Heart right ventricle (tissue), 16 donors: ENCODE results near the gene COPS8. TPM values are rescaled to one million over a fixed set of nuclear protein-coding genes. Genes with fewer than 3 reads are reported as not detected.
A peak's percentile ranks its signal among the peaks of the same experiment; 100 is the strongest.

Experiments
- ATAC-seq, 8 donors: fragments of 200-7000 bp; cut with Tn5 transposase; one replicate each; pipeline ENCODE4 v1.9.1; 2020; ENCODE audit warnings: mild to moderate bottlenecking in 8 of 8, moderate library complexity in 8 of 8, moderate number of reproducible peaks in 1 of 8
- DNase-seq, 2 donors: peaks; one replicate each; pipeline ENCODE4 v3.0.0-alpha.2; 2020
- H3K27ac ChIP-seq, 10 donors: fragments of 200-600 bp; sonication (generic) in 2 of 10; one replicate each; pipeline versions ENCODE4 v1.5.0 to v1.8.0; 2020 to 2022; ENCODE audit warnings: mild to moderate bottlenecking in 3 of 10
- H3K27me3 ChIP-seq, 7 donors: fragments of 200-600 bp; one replicate each; pipeline ENCODE4 v1.8.0; 2021 to 2022; ENCODE audit warnings: mild to moderate bottlenecking in 2 of 7
- H3K36me3 ChIP-seq, 9 donors: fragments of 200-600 bp; sonication (generic) in 1 of 9; one replicate each; pipeline versions ENCODE4 v1.5.0 to v1.8.0; 2020 to 2022; ENCODE audit warnings: mild to moderate bottlenecking in 2 of 9
- H3K4me1 ChIP-seq, 9 donors: fragments of 200-600 bp; sonication (generic) in 1 of 9; one replicate each; pipeline versions ENCODE4 v1.5.0 to v1.8.0; 2020 to 2022; ENCODE audit warnings: mild to moderate bottlenecking in 4 of 9
- H3K4me3 ChIP-seq, 10 donors: fragments of 200-600 bp; sonication (generic) in 2 of 10; one replicate each; pipeline versions ENCODE4 v1.5.0 to v1.8.0; 2020 to 2022; ENCODE audit warnings: mild to moderate bottlenecking in 7 of 10, moderate library complexity in 2 of 10
- H3K9me3 ChIP-seq, 11 donors: fragments of 200-600 bp in 10 of 11; sonication (generic) in 2 of 11; one replicate each; pipeline versions ENCODE4 v1.5.0 to v1.8.0; 2013 to 2022; ENCODE audit warnings: mild to moderate bottlenecking in 2 of 11, control low read depth in 1 of 11, moderate library complexity in 1 of 11
- CTCF ChIP-seq, 9 donors: fragments of 200-600 bp; sonication (generic) in 2 of 9; IDR thresholded peaks; one replicate each; pipeline versions ENCODE4 v1.5.0 to v1.8.0; 2021 to 2022; ENCODE audit warnings: antibody characterized with exemption in 9 of 9, mild to moderate bottlenecking in 5 of 9, moderate library complexity in 1 of 9
- WGBS, 2 donors: extraction: QIAGEN DNeasy Blood & Tissue Kit; methylation state at CpG; one replicate each; pipeline ENCODE4 v1.1.7; 2013; ENCODE audit warnings: inconsistent platforms in 1 of 2; 5-methylcytosine and 5-hydroxymethylcytosine counted together
- intact Hi-C, 10 donors: fragments of 100-400 bp; cut with DNase I; formaldehyde crosslinking; loops; one replicate each; pipeline versions ENCODE4 v1.11.1 to v1.14.2; 2022
- polyA plus RNA-seq, 2 donors: library from polyadenylated mRNA; stranded (reverse); fragments of 200-250 nt; gene quantifications; one replicate each; pipeline ENCODE4 v1.2.3, GENCODE V29; 2013
- total RNA-seq, 10 donors: library from RNA; stranded (reverse); fragmentation: NEBNext Ultra II Directional in 3 of 10; extraction: Animal tissue kit (Norgen Biotek cat#: 25700) in 3 of 10; gene quantifications; one replicate each; pipeline versions ENCODE4 v1.2.1 to v1.2.4, GENCODE V29; 2021 to 2023
- donor health status: Arrhythmogenic right ventricular cardiomyopathy.
- donor health status: ischemic (EF 13 %, LVEDD 7.1; RV severe dilation, severe dysfunction).
- donor health status: healthy with polysubstance abuse.
- donor health status: DM: no; HTN: yes; CAD: no.
- donor health status: DM: no; HTN: no; CAD: no.
- donor health status: ischemic (EF 25% LVEDD 6.9; RV normal size, moderate dysfunction).
- donor health status: ischemic (EF 25% LVEDD 5.7; RV mildly dilated, moderate dysfunction).
- donor health status: healthy.
- donor health status: DM: yes; HTN: yes; CAD: no.
- donor health status: Ischemic cardiomyopathy.
- donor health status: ischemic (EF 35%, LVEDD 5.7; RV mildly dilated, moderate dysfunction).
- donor health status: nonischemic (EF 11% LVEDD 7.7; RV severe dilation, severe dysfunction).
- donor health status: DM: yes; HTN: yes; CAD: no.
- donor health status: PGD.
- donor health status: ischemic (EF 29% LVEDD 5.4; RV normal size, mild dysfunction).
- donor health status: nonischemic (EF 23%, LVEDD 6.1; RV moderate dilation, normal function).

COPS8 gene
- total and polyA plus RNA-seq, 12 donors, result 22.0 to 143 (median 92.2) TPM

GRCh38 chr2:237121321-237121720 is 35.6 kb downstream of the COPS8 start:
- 93 to 96% methylated on average over 1 of the region's 1 CpG for WGBS, 2 donors
- TF ChIP-seq CTCF (IDR thresholded peaks at IDR 0.05), result no peak
- Histone ChIP-seq H3K4me1 (peaks cover 0 to 14% (median 0%) of the 10 kb centered on the region in 9 donors), H3K27ac (no peak overlapping the region), H3K9me3 (peaks cover 0 to 4% (median 0%) of the 10 kb centered on the region in 11 donors), H3K4me3 (no peak overlapping the region), H3K36me3 (no peaks in the 10 kb centered on the region), H3K27me3 (no peaks in the 10 kb centered on the region)
- ATAC-seq, result no peak
- intact Hi-C loops, result loop anchor here (5.0 to 10.0 kb wide), 7 partner anchors 283 to 453 kb away; partner anchors contain the start of genes COL6A3 (in 2 of the 10) and PRLH (in 1 of the 10)
- DNase-seq, result no peak

GRCh38 chr2:237122214-237122666 is 36.6 kb downstream of the COPS8 start:
- DNase-seq (peak; percentile 47 to 65), ATAC-seq (peak; percentile 56 to 86 (median 74))
- Histone ChIP-seq H3K4me1 (peaks cover 0 to 17% (median 0%) of the 10 kb centered on the region in 9 donors), H3K4me3 (no peak overlapping the region), H3K9me3 (peaks cover 0 to 4% (median 0%) of the 10 kb centered on the region in 11 donors), H3K27ac (no peak overlapping the region), H3K27me3 (no peaks in the 10 kb centered on the region), H3K36me3 (no peaks in the 10 kb centered on the region)
- 59 to 63% methylated on average over 8 of the region's 8 CpGs for WGBS, 2 donors
- intact Hi-C loops, result loop anchor here (2.0 to 10.0 kb wide), 8 partner anchors 283 to 453 kb away; partner anchors contain the start of genes COL6A3 (in 2 of the 10) and PRLH (in 1 of the 10)
- TF ChIP-seq CTCF (IDR thresholded peaks at IDR 0.05), result peak; percentile 46 to 76 (median 71)

- TF ChIP-seq CTCF (IDR thresholded peaks at IDR 0.05), result no peak
- intact Hi-C loops, result loop anchor here (5.0 to 10.0 kb wide), 7 partner anchors 280 to 450 kb away; partner anchors contain the start of genes COL6A3 (in 2 of the 10) and PRLH (in 1 of the 10)
- Histone ChIP-seq H3K9me3 (peaks cover 0 to 4% (median 0%) of the 10 kb centered on the region in 11 donors), H3K4me3 (no peak overlapping the region), H3K27me3 (no peaks in the 10 kb centered on the region), H3K4me1 (peaks cover 0 to 14% (median 12%) of the 10 kb centered on the region in 9 donors), H3K36me3 (no peaks in the 10 kb centered on the region), H3K27ac (no peak overlapping the region)
- DNase-seq, result no peak
- WGBS, 2 donors, result 93 to 96% methylated on average over 7 of the region's 7 CpGs
- ATAC-seq, result no peak
These were observed 39.1 kb downstream of the COPS8 start for GRCh38 chr2:237124820-237125219.

- WGBS, 2 donors, result 91% methylated on average over 6 of the region's 6 CpGs
- Histone ChIP-seq H3K4me3 (no peak overlapping the region), H3K27me3 (no peaks in the 10 kb centered on the region), H3K4me1 (peaks cover 0 to 14% (median 12%) of the 10 kb centered on the region in 9 donors), H3K27ac (peak overlapping the region in 6 of 10 donors; percentile 30 to 85 (median 66)), H3K9me3 (peaks cover 0 to 4% (median 0%) of the 10 kb centered on the region in 11 donors), H3K36me3 (no peaks in the 10 kb centered on the region)
- DNase-seq (no peak), ATAC-seq (no peak)
- intact Hi-C loops, result loop anchor here in 8 of 10 donors (10.0 kb wide), 5 partner anchors 279 to 449 kb away; partner anchors contain the start of genes COL6A3 (in 1 of the 8) and PRLH (in 1 of the 8)
- TF ChIP-seq CTCF (IDR thresholded peaks at IDR 0.05), result no peak
These were observed 40.3 kb downstream of the COPS8 start for GRCh38 chr2:237125967-237126366.
